Esophagus mucosa (tissue), 1 donor: ENCODE measurements around the gene SUPT4H1. TPM values are rescaled to one million over a fixed set of nuclear protein-coding genes. Genes with fewer than 3 reads are reported as not detected.

Experiments used
- ATAC-seq: fragments of 200-7000 bp; cut with Tn5 transposase; one replicate; pipeline ENCODE4 v1.9.1; 2020
- total RNA-seq: library from RNA; stranded (reverse); gene quantifications from one replicate; pipeline ENCODE4 v1.2.4, GENCODE V29; 2023
- donor health status: DM: yes; HTN: yes; CAD: no.

SUPT4H1 gene
- total RNA-seq, 1 donor from 2014 or later: 58.3 TPM

DNA sequence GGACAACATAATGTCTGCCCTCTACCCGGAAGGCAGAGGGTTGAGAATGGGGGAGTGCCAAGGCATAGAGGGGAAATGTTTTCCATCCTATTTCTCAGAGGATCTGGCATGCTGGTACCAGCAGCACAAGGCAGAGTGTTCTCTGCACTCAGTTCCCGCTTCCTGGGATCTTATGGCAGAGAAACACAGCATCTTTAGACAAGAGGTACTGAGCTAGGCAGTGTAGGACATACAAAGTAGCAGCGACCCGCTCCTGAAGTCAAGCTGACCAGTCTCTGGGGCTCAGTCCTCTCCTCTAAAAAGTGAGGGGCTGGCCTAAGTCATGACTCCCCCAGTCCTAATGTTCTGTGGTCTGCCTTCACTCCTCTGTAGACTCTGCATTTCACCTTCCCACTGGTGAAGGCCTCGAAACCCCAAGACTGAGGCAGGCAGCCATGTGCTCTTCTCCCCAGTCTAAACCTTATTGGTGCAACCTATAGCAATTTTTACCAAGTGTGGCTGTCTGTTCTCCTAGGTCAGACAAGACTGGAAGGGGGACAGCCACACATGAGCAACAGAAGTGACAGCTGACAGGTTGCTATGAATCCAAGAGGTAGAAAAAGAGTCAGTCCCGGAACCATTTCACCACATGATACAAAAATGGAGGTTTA lies 12.1 kb downstream of the SUPT4H1 start:
- no peak for ATAC-seq

DNA sequence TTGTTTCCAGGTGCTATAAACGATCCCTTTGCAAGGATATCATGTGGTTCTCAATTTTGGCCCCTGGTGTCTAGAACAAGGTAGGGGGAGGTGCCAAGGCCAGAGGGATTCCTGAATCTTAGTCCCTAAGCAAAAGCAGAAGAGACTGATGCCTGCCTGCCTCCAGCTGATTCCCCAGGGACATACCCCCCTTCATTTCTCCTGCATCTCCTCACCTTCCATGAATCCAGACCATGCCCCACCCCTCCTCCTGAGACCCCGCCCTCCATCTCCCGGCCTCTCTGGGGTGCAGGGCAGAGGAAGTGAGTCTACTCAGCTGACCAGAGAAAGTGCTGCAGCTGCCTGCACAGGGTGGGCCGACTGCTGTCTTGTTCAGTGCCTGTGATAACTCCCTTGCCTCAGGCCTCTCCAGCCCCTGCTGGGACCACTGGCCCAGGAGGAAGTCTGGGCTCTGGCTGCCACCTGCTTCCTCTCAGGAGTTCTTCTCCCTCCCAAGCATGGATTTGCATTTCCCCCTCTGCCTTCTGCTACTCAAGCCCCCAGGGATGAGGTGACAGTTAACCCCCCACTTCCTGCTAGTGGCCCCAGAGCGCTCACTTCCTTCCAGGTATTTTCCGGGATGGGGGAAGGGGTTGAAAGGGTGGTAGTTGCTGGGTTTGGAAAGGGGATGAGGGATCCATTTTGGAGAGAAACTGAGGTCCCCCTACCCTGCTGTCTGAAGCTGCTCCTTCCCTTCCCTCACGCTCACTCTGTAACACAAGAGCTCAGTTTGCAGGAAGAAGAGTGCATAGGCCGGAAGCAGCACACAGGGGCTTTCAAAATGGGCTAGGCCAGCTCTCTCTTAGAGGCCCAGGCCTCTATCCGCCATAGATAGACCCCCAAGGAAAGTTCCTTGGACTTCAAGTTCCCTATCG lies 12.9 kb downstream of the SUPT4H1 start:
- peak; percentile 28 for ATAC-seq

DNA sequence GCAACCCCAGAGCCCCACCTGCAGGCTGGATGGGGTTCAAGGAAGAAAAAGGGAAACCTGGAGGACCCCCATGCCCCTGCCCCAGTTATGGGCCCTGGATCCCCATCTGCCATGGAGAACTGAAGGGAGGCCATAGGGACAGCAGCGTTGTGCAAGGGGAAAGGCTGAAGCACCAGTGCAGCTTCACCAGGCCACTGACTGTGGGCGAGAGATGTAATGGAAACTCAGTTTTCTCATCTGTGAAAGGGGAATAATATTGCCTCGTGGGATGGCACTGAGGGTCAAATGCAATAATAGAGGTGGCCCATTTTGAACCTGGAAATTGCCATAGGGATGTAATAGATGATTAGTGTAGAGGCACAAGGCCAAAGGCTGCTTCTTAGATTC lies 13.6 kb downstream of the SUPT4H1 start:
- ATAC-seq: no peak

DNA sequence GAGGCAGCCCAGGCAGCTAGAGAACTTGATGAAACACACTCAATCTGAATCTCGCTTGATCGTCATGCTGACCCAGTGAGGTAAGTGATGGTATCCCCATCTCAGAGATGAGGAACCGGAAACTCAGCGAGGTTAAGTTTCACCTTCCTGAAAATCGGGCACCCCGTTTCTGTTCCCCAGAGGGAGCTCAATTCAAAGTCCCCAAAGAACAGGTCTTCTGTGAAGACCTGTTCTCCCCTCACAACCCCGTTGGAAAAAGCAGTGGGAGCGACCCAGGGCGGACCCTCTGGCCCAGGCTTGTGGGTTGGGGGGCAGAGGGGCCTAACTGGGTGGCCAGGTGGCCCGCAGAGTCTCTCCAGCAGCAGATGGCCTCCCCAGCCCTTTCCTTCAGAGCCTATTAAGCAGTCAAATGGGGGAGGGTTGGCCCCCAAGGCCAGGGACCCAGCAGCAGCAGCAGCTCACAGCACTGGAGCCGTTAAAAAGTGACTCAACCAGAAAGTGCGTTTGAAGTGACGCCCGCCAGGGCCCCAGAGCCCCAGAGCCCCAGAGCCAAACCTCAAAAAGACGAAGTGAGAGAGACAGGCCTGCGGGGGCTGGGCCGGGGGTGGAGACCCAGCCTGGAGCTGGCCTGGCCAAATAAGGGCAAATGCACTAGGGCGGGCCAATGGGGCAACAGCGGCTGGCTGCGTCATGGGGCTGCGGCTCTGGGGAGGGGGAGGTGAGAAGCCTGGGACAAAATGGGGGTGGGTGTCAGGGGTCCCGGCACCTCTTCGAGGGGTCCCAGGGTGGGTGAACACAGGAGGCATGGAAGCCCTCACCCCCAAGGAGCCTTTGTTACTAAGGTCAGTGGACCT lies 14.2 kb downstream of the SUPT4H1 start:
- peak; percentile 72 for ATAC-seq

DNA sequence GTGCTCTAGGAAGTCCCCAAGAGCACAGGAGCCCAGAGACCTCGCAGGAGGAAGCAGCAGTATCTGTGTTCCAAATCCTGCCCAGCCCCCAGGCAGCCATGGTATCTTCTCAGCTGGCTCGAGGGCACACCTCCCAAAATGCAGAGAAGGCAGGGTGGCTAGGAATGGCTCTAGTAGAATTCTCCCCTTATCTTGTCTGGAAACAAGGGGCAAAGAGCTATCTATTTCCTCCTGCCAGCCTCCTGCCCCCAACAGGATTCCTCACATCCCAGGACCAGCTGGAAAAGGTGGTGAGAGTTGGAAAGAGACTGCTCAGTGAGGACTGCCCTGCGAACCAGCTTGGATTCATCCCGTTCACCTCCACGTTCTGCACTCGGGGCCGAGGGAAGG lies 14.8 kb downstream of the SUPT4H1 start:
- no peak for ATAC-seq

DNA sequence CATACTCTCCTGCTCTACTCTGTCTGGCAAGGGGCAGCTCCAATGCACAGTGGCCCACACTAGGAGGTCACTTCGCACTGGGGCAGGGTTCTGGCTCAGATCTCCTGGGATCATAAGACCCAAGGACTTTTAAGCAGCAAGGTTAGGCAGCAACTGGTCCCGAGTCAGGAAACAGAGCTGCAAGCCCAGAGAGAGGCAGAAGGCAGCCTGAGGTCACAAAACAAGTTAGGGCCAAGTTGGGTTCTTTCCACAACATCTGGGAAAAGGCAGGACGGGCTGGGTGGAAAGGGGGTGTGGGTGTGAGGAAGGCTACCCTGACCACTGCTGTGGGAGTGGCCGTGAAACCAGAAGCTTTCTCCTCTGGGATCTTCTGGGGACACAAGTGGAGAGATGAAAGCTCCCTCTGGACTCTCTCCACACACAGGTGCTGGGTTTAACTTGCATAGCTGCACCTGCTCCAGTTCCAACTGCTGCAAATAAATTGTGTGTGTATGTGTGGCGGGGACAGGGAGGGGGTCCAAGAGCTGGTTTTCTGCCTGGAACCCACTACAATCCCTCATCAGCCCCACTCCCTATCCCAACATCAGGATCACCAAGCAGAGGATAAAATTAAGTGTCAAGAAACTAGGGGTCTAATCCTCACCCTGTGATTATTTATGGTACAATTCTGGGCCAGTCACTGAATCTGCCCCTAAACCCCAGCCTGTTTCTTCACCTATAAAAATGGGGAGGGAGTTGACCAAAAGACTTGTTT lies 15.4 kb downstream of the SUPT4H1 start:
- ATAC-seq: no peak

DNA sequence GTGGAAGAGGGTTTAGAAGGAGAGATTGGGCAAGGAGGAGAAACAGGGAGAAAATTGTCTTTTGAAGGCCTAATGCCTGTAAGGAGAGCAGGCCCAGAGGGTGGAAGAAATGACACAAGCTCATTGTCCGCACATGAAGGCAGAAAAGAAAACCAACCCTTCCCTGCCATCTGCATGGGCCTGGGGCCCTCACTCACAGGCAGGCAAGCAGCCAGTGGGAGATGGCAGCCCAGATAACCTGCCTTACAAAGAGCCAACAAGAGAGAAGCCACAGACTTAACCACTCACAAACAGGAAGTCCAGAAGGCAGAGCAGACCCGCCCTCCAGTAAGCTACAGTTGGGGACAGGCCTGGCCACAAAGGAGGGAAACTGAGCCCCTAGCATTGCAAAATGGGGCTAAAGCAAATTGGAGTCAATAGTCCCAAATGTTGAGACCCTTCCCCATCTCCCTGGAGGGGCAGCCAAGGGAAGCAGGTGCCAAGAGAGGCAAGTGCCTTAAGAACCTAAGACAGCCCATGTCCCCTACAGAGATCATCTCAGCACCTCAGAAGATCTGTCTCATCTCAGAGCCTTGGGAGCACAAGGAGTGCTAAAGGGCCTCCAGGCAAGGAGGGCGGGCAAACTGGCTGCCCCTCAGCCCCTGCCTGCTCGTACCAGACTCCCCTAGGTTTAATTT lies 16.1 kb downstream of the SUPT4H1 start:
- ATAC-seq: no peak

DNA sequence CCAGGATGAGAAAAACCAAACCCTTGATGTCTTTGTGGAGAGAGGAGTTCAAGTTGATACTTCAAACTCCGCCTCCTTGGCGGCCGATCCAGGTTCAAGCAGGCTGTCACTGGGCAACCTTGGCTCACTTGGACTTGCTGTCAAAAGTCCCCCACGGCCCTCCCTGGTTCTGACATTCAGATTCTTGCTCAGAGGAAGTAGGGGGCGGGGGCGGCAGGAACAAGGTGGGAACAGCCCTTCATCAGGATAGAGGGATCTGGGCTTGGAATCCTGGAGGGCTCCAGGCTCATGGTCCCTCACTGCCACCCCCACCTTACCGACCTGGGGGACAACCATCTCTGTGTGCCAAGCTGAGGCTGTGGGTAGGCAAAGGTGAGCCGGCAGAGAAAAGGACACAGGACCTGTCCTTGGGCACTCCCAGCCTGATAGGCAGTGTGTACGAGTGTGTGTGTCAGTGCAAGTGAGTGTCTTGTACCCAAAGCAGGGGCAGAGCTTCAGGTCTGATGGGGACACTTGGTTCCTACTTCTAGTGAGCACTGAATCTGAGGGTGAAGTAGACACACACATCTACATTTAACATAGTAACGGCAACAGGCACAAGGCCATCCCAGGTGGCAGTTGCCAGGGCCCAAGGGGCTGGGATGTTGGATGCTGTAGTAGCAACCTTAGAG lies 16.8 kb downstream of the SUPT4H1 start:
- ATAC-seq: no peak

DNA sequence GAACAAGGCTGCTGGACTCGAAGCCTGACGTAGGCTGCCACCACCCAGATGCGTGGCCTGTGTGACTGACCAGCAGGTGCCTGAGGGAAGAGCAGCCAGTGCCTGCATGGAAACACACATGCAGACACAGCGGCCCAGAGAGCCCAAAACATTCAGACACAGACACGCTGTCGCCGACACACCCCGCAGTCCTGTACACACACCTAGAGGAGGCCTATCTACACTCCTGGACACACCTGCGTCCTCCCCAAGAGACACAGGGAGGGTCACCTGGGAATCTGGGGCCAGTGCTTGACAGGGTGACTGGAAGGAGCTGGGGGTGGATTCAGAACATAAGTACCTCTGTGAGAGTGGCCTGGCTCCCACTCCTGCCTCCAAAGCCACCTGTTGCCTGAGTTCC lies 17.3 kb downstream of the SUPT4H1 start:
- ATAC-seq: no peak

DNA sequence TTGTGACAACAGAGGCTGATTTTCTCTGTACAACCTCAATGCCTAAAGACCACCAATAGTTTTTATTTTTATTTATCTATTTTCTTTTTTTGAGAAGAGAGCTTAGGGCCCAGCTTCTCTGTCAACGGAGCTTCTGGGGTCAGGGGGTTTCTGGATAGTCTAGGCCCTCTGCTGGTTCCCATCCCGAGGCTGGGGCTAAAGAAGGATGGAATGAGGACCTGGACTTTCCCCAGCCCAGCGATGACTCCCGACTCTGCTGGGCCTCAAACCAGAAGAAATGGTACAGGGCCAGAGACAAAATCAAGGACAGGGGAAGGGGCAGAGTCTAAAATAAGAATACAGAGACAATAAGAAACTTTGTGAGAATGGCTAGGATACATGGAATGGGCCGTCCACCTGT lies 17.7 kb downstream of the SUPT4H1 start:
- no peak for ATAC-seq

DNA sequence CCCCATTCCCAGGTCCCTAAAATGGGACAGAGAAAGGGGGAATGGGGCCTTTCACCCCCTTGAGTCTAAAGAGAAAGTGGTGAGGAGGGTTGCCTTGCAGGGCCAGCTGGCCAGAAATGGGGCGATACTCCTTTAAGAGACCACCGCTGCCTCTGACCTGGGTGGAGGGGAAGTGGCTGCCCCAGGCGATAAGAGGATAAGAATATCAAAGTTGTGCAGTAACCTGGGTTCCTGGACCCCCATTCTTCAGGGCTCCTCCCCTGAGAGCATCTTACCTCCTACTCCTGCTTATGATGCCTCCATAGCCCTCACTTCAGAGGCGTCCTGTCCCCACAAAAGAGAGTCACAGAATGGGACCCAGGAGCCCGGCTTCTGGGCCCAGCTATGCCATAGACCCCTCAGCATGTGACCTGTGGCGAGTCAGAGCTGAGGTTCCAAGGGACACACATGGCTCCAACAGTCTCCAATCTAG lies 18.2 kb downstream of the SUPT4H1 start:
- no peak for ATAC-seq

DNA sequence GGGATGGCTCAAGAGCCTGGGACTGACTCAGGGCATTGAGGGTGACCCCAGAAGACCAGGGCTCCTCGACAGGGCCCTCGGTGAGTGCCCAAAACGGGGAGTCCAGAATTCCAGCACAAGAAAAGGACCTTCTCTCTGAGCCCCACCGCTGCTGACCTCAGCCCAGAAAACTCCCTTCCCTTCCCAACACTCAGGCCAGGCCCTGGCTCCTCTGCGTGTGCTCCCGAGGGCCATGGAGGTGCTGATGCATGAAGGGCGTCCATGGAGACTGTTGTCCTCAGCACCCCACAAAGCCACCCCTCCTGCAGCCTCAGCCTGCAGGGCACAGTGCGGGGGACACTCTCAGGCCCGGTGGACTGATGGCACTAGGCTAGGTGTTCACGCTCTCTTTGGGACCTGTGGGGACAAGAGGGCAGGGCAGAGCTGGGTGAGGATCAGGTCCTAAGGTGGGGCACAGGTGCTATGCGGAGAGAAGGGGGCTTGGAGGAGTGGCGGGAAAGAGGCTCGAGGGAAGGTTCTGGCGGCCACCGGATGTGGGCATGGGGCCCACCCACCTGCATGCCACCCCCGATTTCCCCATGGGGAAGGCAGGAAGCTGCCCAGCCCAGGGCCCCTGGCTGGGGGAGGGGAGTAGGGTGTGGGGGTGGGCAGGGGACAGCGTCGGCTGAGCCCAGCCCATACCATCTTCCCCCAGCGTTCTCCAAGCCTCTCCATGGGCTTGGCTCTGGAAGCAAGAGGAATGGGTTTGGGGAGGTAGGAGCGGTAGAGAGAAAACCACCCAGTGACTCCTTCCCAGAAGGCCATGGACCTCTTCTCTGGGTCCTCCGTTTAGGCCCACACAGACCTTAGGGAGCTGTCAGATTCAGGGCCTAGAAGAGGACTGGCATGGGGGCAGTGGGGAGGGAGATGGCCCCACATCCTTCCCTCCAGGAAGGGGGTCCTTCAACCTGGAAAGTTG lies 18.9 kb downstream of the SUPT4H1 start:
- ATAC-seq: no peak

DNA sequence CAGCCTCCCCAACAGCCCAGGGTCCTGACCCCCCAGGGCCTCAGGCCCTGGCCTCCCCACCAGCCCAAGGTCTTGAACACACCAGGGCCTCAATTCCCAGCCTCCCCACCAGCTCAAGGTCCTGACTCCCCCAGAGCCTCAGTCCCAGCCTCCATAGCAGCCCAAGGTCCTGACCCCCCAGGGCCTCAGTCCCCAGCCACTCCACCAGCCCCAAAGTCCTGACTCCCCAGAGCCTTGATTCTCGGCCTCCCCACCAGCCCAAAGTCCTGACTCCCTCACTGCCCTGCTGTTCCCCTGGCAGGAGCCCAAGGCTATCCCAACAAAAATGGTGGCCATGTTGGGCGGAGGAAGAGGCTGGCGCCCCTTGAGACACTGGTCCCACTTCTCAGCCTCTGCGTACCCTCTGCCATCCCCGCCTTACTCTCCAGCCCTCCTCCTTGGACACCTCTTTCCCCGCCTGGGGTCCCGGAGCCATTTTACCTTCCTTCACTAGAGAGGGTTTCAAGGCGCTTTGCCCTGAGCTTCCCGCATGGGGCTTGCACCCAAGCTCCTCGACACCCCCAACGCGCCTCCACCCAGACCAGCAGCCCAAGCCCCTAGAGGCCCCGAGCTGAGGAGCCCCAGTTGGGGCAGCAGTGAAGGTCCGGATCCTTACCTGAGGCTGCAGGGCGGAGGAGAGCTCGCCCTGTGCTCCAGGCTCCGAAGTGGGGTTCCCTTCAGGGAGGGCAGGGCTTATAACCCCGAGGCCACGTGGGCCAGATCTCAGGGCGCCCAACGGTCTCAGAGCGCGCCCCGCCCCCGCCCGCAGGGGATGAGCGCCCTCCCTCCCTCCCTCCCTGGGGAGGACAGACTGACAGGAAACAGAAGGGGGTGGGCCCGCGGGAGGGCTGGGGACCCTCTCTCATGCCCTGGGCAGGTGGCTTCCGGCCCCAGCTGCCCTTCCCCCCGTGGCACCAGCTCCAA lies 19.9 kb downstream of the SUPT4H1 start:
- peak; percentile 51 for ATAC-seq

DNA sequence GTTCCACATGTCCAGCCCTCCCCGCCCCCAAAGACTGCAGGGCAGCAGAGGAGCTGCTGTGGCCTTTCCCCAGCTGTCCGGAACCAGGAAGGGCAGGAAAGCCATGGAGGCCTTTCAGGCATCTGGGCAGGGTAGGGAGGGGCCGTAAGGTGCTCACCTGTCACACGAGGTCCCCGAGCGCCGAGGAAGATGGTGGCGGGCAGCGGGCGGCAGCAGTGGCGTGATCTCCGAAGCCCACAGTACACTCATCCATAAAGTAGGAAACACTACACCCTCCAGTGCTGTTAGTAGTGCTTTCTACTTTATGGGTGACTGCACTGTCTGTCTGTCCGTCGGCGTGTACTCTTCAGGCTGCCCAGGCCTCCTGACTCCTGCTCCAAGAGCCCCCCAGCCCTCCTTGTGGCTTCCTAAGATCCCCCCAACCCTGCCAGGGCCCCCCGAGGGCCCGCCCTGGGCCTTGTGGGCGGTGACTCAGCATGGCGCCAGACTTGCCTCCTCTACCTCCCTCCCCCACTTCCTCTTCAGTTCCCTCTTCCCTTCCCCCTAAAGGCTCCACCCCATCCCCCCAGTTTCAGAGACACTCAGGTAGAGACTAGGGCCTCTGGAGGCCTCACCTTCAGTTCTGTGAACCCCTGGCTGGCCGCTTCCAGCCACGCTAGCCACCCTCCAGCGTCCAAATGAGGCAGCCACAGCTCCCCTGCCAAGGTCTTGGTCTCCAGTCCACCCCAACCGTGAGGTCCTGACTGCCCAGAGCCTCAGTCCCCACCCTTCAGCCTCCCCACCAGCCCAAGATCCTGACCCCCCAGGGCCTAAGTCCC lies 20.8 kb downstream of the SUPT4H1 start:
- ATAC-seq: peak; percentile 3

DNA sequence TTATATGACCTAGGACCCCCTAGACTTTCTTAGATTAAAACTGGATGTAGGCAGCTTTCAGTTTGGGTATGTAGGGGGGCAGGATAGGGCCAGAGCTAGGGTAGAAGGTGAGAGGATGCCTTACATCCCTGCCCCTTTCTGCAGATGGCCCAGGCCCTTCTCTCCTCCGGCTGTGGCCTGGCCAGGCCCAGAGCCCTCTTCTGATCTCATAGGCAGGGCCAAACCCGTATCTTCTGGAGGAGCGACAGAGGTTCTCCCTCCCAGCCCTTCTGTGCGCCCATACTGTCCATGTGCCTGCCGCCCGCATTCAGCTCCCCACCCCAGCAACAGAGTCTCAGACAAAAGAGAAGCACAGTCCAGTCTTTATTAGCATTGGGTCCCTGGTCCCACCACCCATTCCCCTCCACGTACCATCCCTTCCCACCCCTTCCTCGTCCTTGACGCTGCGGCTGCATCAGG lies 21.4 kb downstream of the SUPT4H1 start:
- ATAC-seq: no peak

DNA sequence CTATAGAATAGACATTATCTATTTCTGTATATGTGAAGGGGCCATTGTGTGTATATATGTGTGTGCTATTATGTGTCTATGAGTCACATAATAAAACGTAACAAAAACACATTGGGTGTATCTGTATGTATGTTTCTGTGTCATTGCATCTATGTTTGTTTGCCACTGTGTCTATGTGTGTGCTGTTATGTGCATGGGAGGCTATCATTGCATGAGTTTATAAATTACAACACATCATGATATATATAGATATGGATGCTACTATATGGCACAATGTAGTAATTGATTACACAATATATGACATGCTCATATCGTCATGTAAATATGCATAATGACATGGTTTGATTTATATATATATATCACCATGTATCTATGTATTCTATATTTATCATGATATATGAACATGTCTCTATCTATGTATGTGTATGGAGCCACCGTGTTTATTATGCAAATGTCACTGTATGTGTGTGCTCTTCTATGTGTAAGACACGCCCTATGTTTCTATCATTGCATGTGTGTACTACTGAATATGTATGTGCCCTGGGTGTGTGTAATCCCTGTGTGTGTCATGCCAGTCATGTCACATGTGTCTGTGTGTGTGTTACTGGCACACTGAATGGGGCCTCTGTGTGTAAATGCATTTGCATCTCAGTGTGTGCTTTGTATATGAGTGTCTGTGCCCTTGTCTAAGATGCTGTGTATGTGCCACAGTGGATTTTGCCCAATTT lies 22.0 kb downstream of the SUPT4H1 start:
- no peak for ATAC-seq
